Thoracic aorta (tissue), 2 donors: ENCODE results near the gene CYP4F3. TPM values are rescaled to one million over a fixed set of nuclear protein-coding genes. Genes with fewer than 3 reads are reported as not detected.
"Not testable (repeated sequence)": the region's sequence is repeated elsewhere in the genome, so short reads cannot be mapped to it uniquely, and the experiment has no call there.

ENCODE experiments used
- ATAC-seq: fragments of 150-250 bp; one replicate; pipeline ENCODE4 v1.8.0; 2017; ENCODE audit warnings: low read depth; ENCODE audit not compliant: insufficient number of reproducible peaks, low FRiP score
- DNase-seq: peaks from one replicate; pipeline ENCODE4 v3.0.0-alpha.2; 2020; ENCODE audit warnings: low spot score
- H3K27ac ChIP-seq, 2 donors: fragments of 200-600 bp; sonication (generic); 1 replicate in 1 of 2; 2 replicates in 1 of 2; pipeline ENCODE4 v1.5.1; 2016; ENCODE audit warnings: mild to moderate bottlenecking in 2 of 2, moderate library complexity in 2 of 2
- H3K27me3 ChIP-seq: fragments of 200-600 bp; sonication (generic); replicated peaks from 2 replicates; pipeline ENCODE4 v1.6.0; 2016; ENCODE audit warnings: mild to moderate bottlenecking; ENCODE audit not compliant: insufficient read depth
- H3K36me3 ChIP-seq: fragments of 200-600 bp; sonication (generic); one replicate; pipeline ENCODE4 v1.5.1; 2016
- H3K4me1 ChIP-seq, 2 donors: fragments of 200-600 bp; sonication (generic); 1 replicate in 1 of 2; 2 replicates in 1 of 2; pipeline versions ENCODE4 v1.5.1 to v1.6.0; 2016; ENCODE audit warnings: low read depth in 2 of 2, mild to moderate bottlenecking in 1 of 2; ENCODE audit not compliant: control insufficient read depth in 1 of 2
- H3K4me3 ChIP-seq: fragments of 200-600 bp; sonication (generic); 2 replicates; pipeline ENCODE4 v1.5.1; 2016; ENCODE audit warnings: mild to moderate bottlenecking
- H3K9me3 ChIP-seq: fragments of 200-600 bp; sonication (generic); 2 replicates; pipeline ENCODE4 v1.5.1; 2016
- total RNA-seq, 2 donors: library from RNA; depleted of rRNA; stranded (reverse); fragments of >200 nt; gene quantifications; one replicate each; pipeline versions ENCODE4 v1.1.0 to v1.2.3, GENCODE V29; 2016
- TF ChIP-seq, protein P1 (sequence below): fragments of 200-600 bp; sonication (generic); IDR thresholded peaks from one replicate; pipeline ENCODE4 v1.5.1; 2019; ENCODE audit warnings: antibody characterized with exemption

CYP4F3 gene
- total RNA-seq, 2 donors from 2014 or later = 1.4 TPM; not detected in 1

DNA sequence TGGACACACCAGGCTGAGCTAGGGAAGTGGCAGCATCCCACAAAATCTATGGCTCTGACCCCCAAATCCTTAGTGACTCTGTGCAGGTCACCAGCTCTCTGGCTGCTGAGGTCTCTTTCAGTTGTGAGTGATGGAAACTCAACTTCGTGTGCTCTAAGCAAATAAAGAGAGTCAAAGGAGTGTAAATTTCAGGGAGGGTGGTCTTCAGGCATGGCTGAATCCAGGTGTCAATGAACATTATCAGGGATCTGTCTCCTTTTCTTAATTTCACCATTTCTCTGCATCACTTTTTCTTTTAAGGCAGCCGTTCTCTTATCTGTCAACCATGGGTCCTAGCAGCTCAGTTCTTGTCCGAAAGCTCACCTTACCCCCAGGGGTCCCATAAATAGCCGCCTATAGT, 38.4 kb downstream of the CYP4F3 start:
- H3K27me3 ChIP-seq = no peaks in the 10 kb centered on the region
- no peak overlapping the region for H3K4me3 ChIP-seq
- no peak for ATAC-seq
- no peak overlapping the region for H3K27ac ChIP-seq
- no peak for DNase-seq
- H3K36me3 ChIP-seq = no peaks in the 10 kb centered on the region
- no peaks in the 10 kb centered on the region for H3K4me1 ChIP-seq
- TF ChIP-seq, protein P1, sequence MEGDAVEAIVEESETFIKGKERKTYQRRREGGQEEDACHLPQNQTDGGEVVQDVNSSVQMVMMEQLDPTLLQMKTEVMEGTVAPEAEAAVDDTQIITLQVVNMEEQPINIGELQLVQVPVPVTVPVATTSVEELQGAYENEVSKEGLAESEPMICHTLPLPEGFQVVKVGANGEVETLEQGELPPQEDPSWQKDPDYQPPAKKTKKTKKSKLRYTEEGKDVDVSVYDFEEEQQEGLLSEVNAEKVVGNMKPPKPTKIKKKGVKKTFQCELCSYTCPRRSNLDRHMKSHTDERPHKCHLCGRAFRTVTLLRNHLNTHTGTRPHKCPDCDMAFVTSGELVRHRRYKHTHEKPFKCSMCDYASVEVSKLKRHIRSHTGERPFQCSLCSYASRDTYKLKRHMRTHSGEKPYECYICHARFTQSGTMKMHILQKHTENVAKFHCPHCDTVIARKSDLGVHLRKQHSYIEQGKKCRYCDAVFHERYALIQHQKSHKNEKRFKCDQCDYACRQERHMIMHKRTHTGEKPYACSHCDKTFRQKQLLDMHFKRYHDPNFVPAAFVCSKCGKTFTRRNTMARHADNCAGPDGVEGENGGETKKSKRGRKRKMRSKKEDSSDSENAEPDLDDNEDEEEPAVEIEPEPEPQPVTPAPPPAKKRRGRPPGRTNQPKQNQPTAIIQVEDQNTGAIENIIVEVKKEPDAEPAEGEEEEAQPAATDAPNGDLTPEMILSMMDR = no peak
- H3K9me3 ChIP-seq = no peaks in the 10 kb centered on the region

DNA sequence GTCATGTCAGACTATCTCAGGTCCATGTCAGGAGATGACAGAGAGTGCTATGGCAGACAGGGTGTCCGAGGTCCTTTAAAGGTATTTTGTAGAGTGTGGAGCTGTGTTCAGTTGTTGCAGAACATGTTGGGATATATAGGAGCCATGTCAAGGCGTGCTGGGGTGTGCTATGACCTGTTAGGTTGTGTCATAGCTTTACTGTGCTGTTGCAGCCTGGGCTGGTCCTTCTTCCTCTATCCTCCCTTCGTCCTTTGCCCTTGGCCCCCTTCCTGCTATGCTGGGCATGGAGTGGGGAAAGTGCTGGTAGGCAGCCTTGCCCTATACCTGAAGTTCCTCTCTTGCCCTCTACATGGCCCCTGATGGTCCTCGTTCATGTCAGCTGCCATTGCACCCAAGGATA, 39.2 kb downstream of the CYP4F3 start:
- DNase-seq, H3K27ac ChIP-seq, H3K27me3 ChIP-seq, H3K4me1 ChIP-seq, H3K4me3 ChIP-seq, H3K9me3 ChIP-seq, H3K36me3 ChIP-seq, ATAC-seq: not testable (repeated sequence)

DNA sequence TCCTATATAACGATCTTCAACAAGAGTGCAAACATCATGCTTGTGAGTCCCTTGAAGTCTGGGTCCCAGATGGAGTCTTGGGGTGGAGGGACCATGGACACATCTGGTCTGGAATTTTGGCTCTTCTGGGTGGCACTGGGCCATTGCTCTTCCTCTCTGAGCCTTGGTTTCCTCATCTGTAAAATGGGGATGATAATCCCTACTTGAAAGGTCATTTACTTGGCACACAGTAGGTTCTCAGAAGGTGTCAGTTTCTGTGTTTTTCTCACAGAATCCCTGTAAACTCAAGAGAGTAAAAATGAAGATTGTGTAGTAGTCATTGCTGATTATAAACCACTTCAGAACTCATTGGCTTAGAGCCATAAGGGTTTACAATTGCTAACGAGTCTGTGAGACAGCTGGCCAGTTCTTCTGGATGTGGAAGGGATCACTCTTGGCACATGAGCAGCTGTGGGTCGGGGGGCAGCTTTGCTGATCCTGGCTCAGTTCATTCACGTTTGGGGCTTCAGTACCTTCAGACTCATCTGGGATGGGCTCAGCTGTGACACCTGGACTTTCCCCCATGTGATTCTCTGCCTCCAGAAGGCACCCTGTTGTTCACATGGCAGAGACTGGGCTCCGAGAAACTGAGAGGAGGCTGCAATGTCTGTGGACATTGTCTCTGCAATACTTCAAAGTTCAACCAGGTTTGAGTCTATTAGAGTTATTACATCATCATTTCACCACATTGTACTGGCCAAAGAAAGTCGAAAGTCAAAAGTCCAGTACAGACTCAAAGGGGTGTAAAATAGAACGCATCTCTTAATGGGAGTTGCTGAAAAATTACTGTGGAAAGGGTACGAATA, 40.0 kb downstream of the CYP4F3 start:
- TF ChIP-seq, protein P1 = no peak
- H3K4me1 ChIP-seq = no peaks in the 10 kb centered on the region
- no peak for DNase-seq
- H3K27ac ChIP-seq = no peak overlapping the region
- H3K9me3 ChIP-seq = no peaks in the 10 kb centered on the region
- H3K36me3 ChIP-seq = no peaks in the 10 kb centered on the region
- no peak for ATAC-seq
- H3K27me3 ChIP-seq = no peaks in the 10 kb centered on the region
- no peak overlapping the region for H3K4me3 ChIP-seq

DNA sequence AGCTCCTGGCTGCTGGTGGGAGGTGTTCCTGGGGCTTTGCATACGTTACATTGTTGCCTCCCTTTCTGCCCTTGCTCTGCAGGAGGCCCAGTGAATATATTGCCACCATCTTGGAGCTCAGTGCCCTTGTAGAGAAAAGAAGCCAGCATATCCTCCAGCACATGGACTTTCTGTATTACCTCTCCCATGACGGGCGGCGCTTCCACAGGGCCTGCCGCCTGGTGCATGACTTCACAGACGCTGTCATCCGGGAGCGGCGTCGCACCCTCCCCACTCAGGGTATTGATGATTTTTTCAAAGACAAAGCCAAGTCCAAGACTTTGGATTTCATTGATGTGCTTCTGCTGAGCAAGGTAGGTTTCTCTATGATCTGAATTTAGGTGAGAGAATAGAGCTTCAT, 42.7 kb downstream of the CYP4F3 start:
- Histone ChIP-seq H3K27me3 (no peaks in the 10 kb centered on the region), H3K27ac (no peak overlapping the region), H3K4me3 (no peak overlapping the region), H3K36me3 (no peaks in the 10 kb centered on the region), H3K4me1 (no peaks in the 10 kb centered on the region), H3K9me3 (no peaks in the 10 kb centered on the region)
- DNase-seq = no peak
- TF ChIP-seq, protein P1 = no peak
- ATAC-seq = no peak

DNA sequence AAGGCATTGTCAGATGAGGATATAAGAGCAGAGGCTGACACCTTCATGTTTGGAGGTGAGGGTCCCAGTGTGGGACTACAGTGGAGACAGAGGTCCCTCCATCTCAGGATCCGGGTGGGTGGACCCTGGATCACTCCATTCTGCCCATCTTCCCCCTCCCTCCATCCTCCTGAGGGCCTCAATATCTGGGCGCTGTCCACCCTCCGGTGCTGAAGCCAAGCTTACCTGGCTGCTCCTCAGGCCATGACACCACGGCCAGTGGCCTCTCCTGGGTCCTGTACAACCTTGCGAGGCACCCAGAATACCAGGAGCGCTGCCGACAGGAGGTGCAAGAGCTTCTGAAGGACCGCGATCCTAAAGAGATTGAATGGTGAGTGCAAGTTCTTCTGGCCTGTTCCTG, 44.1 kb downstream of the CYP4F3 start:
- Histone ChIP-seq H3K4me3 (no peak overlapping the region), H3K27me3 (no peaks in the 10 kb centered on the region), H3K27ac (no peak overlapping the region), H3K4me1 (no peaks in the 10 kb centered on the region), H3K9me3 (peaks cover 3% of the 10 kb centered on the region), H3K36me3 (no peaks in the 10 kb centered on the region)
- DNase-seq (no peak), ATAC-seq (no peak)
- TF ChIP-seq, protein P1 = no peak
